SU-DHL-6 (cell line): ENCODE data around the gene AQP9.

Source experiments
- CTCF ChIP-seq: fragments of 200-600 bp; sonication (generic); IDR thresholded peaks from one replicate; pipeline ENCODE4 v1.5.1; 2017; ENCODE audit warnings: antibody characterized with exemption, mild to moderate bottlenecking, low read length, moderate library complexity; ENCODE audit not compliant: insufficient read depth, poor library complexity, severe bottlenecking
- EZH2phosphoT487 ChIP-seq: fragments of 200-600 bp; sonication (generic), shearing (Covaris generic); conservative IDR thresholded peaks from 2 replicates; pipeline ENCODE4 v1.6.1; 2018; ENCODE audit warnings: mild to moderate bottlenecking, antibody characterized with exemption, low read length, moderate library complexity, mixed read lengths

GRCh38 chr15:58228718-58229117, 90.5 kb downstream of the AQP9 start:
- TF ChIP-seq CTCF = no peak
- no peak for TF ChIP-seq EZH2phosphoT487
